ENCODE measurements around the gene YAF2. TPM values are rescaled to one million over a fixed set of nuclear protein-coding genes. Genes with fewer than 3 reads are reported as not detected.

Gene YAF2
- total and polyA plus RNA-seq, 2 experiments from 2014 or later = 1.0 TPM

- Mint-ChIP-seq H3K9me3 (peaks cover 17% of the 10 kb centered on the region), H3K36me3 (ENCODE audit: low read depth) (peaks cover 5% of the 10 kb centered on the region; the same call in 1 of the 3 replicates), H3K4me1 (peaks cover 2% of the 10 kb centered on the region; the same call in 1 of the 3 replicates), H3K4me3 (no peak overlapping the region), H3K27ac (no peak overlapping the region), H3K27me3 (ENCODE audit: insufficient read depth, low read depth, poor library complexity) (no peaks in the 10 kb centered on the region)
- no peaks in the 10 kb centered on the region for H3K9me2 ChIP-seq (ENCODE audit: insufficient read depth)
- H3K4me1 ChIP-seq (ENCODE audit: insufficient read depth) = no peaks in the 10 kb centered on the region
- no peaks in the 10 kb centered on the region for H3F3A ChIP-seq (replicated peaks; ENCODE audit: low read depth)
- no peaks in the 10 kb centered on the region for H4K20me1 ChIP-seq (replicated peaks; ENCODE audit: insufficient read depth)
- H3K27ac ChIP-seq (ENCODE audit: low read depth) = no peak overlapping the region
- H3K4me3 ChIP-seq = no peak overlapping the region
- H2AFZ ChIP-seq = no peak overlapping the region
- no peaks in the 10 kb centered on the region for H3K27me3 ChIP-seq (ENCODE audit: insufficient read depth)
- H3K36me3 ChIP-seq (ENCODE audit: insufficient read depth) = no peaks in the 10 kb centered on the region
- H3K4me2 ChIP-seq = no peak overlapping the region
- TF ChIP-seq CREB1 (CRISPR knock-in tag; IDR thresholded peaks at IDR 0.05; ENCODE audit: low read depth) = no peak
- TF ChIP-seq EZH2phosphoT487 (IDR thresholded peaks at IDR 0.05; ENCODE audit: unreplicated experiment) = no peak
- TF ChIP-seq ZNF114 (CRISPR knock-in tag; IDR thresholded peaks at IDR 0.05) = no peak
- no peak for TF ChIP-seq ZNF331 (CRISPR knock-in tag; IDR thresholded peaks at IDR 0.05; ENCODE audit: low read depth)
- no peak for TF ChIP-seq EZH2 (IDR thresholded peaks at IDR 0.05; ENCODE audit: low read depth, unreplicated experiment)
- TF ChIP-seq ZNF462 (CRISPR knock-in tag; IDR thresholded peaks at IDR 0.05) = no peak
- H3K79me2 ChIP-seq (replicated peaks; ENCODE audit: insufficient read depth) = no peaks in the 10 kb centered on the region
- ATAC-seq = no peak
- DNase-seq (ENCODE audit: low spot score) = no peak
These were observed 37.5 kb upstream of the YAF2 start for GRCh38 chr12:42275499-42275898.

- peaks cover 2% of the 10 kb centered on the region; the same call in 1 of the 3 replicates for H3K4me1 Mint-ChIP-seq
- ATAC-seq = no peak
- Histone ChIP-seq H3K36me3 (ENCODE audit: insufficient read depth) (no peaks in the 10 kb centered on the region), H3K4me3 (no peak overlapping the region), H2AFZ (no peak overlapping the region), H4K20me1 (replicated peaks; ENCODE audit: insufficient read depth) (no peaks in the 10 kb centered on the region), H3K27me3 (ENCODE audit: insufficient read depth) (no peaks in the 10 kb centered on the region), H3K79me2 (replicated peaks; ENCODE audit: insufficient read depth) (no peaks in the 10 kb centered on the region), H3F3A (replicated peaks; ENCODE audit: low read depth) (no peaks in the 10 kb centered on the region), H3K4me1 (ENCODE audit: insufficient read depth) (no peaks in the 10 kb centered on the region), H3K4me2 (no peak overlapping the region), H3K27ac (ENCODE audit: low read depth) (no peak overlapping the region), H3K9me2 (ENCODE audit: insufficient read depth) (no peaks in the 10 kb centered on the region)
- H3K27ac Mint-ChIP-seq = no peak overlapping the region
- no peak overlapping the region for H3K4me3 Mint-ChIP-seq
- peaks cover 5% of the 10 kb centered on the region; the same call in 1 of the 3 replicates for H3K36me3 Mint-ChIP-seq (ENCODE audit: low read depth)
- no peaks in the 10 kb centered on the region for H3K27me3 Mint-ChIP-seq (ENCODE audit: insufficient read depth, low read depth, poor library complexity)
- DNase-seq (ENCODE audit: low spot score) = no peak
- peaks cover 17% of the 10 kb centered on the region for H3K9me3 Mint-ChIP-seq
- TF ChIP-seq CTCF (conservative IDR thresholded peaks at IDR 0.05; ENCODE audit: low read depth in 2 of 2) (no peak), EZH2phosphoT487 (IDR thresholded peaks at IDR 0.05; ENCODE audit: unreplicated experiment) (no peak)
These were observed 35.7 kb upstream of the YAF2 start for GRCh38 chr12:42273706-42274105.
